IPS-20b (cell line): Measurements from ENCODE around the gene GRIFIN.

Source experiments
- H3K27ac ChIP-seq: one replicate; pipeline ENCODE4 v1.5.1; 2013; ENCODE audit warnings: low read length
- H3K27me3 ChIP-seq: 2 replicates; pipeline ENCODE4 v1.6.1; 2013; ENCODE audit warnings: mild to moderate bottlenecking, low read length, inconsistent platforms; ENCODE audit not compliant: insufficient read depth
- H3K36me3 ChIP-seq: 2 replicates; pipeline ENCODE4 v1.6.1; 2013; ENCODE audit warnings: low read depth, mild to moderate bottlenecking, inconsistent platforms, low read length, moderate library complexity; ENCODE audit not compliant: insufficient read depth
- H3K4me1 ChIP-seq: 2 replicates; pipeline ENCODE4 v1.6.1; 2013; ENCODE audit warnings: mild to moderate bottlenecking, control low read depth, inconsistent platforms, low read length, moderate library complexity; ENCODE audit not compliant: insufficient read depth
- H3K4me3 ChIP-seq: 2 replicates; pipeline ENCODE4 v1.5.1; 2013; ENCODE audit warnings: mild to moderate bottlenecking, low read length, inconsistent platforms
- H3K9ac ChIP-seq: 2 replicates; pipeline ENCODE4 v1.6.1; 2013; ENCODE audit warnings: low read depth, mild to moderate bottlenecking, inconsistent platforms, low read length, moderate library complexity
- H3K9me3 ChIP-seq: 2 replicates; pipeline ENCODE4 v1.6.1; 2013; ENCODE audit warnings: mild to moderate bottlenecking, low read depth, low read length, inconsistent platforms; ENCODE audit not compliant: insufficient read depth

Gene GRIFIN

GRCh38 chr7:2503056-2503941, 27.1 kb upstream of the GRIFIN start:
- Histone ChIP-seq H3K27me3 (no peaks in the 10 kb centered on the region), H3K4me1 (peaks cover 9% of the 10 kb centered on the region; the same call in 1 of the 2 replicates)

DNA sequence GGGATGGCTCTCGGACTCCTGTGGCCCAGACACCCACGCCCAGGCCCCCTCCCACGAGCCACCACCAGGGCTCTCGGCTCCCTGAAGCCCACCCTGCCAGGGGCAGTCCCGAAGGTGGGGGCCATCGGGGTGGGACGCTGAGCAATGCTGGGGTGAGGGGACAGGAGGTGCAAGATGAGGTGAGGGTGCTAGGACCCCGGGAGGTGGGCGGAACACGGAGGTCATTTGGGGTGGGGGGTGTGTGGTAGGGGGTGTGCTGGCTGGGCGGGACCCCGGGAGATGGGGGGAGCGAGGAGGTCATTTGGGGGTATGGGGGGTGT, 26.4 kb upstream of the GRIFIN start:
- H3K4me1 ChIP-seq, result peaks cover 13% of the 10 kb centered on the region; the same call in 1 of the 2 replicates
- H3K27me3 ChIP-seq, result no peaks in the 10 kb centered on the region
- H3K36me3 ChIP-seq, result no peaks in the 10 kb centered on the region
- no peak overlapping the region for H3K4me3 ChIP-seq
- H3K9me3 ChIP-seq, result no peaks in the 10 kb centered on the region
- no peak overlapping the region for H3K27ac ChIP-seq
- no peak overlapping the region for H3K9ac ChIP-seq

More at GRCh38 chr7:2503056-2503941, 27.1 kb upstream of the GRIFIN start:
- Histone ChIP-seq H3K4me3 (no peak overlapping the region), H3K27ac (no peak overlapping the region), H3K9me3 (no peaks in the 10 kb centered on the region), H3K36me3 (no peaks in the 10 kb centered on the region), H3K9ac (no peak overlapping the region)

DNA sequence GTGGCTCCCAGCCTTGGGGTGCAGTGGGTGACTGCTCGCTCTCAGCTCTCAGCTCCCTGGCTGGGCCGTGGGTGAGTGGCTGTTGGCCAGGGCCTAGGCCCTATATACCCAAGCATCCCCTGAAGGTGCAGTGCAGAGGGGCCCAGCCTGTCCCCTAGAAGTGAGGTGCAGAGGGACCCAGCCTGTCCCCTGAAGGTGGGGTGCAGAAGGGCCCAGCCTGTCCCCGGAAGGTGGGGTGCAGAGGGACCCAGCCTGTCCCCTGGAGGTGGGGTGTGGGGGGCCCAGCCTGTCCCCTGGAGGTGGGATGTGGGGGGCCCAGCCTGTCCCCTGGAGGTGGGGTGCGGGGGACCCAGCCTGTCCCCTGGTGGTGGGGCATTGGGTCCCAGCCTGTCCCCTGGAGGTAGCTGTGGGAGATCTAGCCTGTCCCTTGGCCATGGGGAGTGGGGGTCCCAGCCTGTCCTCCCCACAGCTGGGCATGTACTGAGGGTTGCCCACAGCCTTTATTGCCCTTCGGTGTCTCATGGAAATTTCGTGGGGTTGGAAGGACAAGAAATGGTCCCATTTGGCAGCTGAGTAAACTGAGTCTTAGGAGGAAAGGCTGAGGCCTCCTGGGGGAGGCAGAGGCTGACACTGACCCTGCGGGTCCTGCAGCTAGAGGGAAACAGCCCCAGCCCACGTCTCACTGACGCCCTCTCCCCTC, 25.9 kb upstream of the GRIFIN start:
- Histone ChIP-seq H3K9me3 (no peaks in the 10 kb centered on the region), H3K27me3 (no peaks in the 10 kb centered on the region), H3K9ac (no peak overlapping the region), H3K4me3 (no peak overlapping the region), H3K36me3 (no peaks in the 10 kb centered on the region), H3K27ac (no peak overlapping the region), H3K4me1 (peaks cover 13% of the 10 kb centered on the region; the same call in 1 of the 2 replicates)

DNA sequence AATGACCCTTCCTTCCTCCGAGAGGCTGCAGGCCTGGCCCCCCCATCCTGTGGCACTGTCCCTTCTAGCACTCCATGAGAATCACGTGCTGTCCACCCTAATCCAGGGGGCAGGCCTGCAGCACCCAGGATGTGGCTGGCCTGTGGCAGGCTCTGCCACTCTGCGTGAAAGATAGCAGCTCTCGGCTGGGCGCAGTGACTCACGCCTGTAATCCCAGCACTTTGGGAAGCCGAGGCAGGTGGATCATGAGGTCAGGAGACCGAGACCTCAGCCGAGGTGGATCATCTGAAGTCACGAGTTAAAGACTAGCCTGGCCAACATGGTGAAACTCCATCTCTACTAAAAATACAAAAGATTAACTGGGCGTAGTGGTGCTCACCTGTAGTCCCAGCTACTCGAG, 24.5 kb upstream of the GRIFIN start:
- Histone ChIP-seq H3K4me1 (peaks cover 13% of the 10 kb centered on the region; the same call in 1 of the 2 replicates), H3K27ac (no peak overlapping the region), H3K4me3 (no peak overlapping the region), H3K27me3 (no peaks in the 10 kb centered on the region), H3K36me3 (no peaks in the 10 kb centered on the region), H3K9me3 (no peaks in the 10 kb centered on the region), H3K9ac (no peak overlapping the region)

DNA sequence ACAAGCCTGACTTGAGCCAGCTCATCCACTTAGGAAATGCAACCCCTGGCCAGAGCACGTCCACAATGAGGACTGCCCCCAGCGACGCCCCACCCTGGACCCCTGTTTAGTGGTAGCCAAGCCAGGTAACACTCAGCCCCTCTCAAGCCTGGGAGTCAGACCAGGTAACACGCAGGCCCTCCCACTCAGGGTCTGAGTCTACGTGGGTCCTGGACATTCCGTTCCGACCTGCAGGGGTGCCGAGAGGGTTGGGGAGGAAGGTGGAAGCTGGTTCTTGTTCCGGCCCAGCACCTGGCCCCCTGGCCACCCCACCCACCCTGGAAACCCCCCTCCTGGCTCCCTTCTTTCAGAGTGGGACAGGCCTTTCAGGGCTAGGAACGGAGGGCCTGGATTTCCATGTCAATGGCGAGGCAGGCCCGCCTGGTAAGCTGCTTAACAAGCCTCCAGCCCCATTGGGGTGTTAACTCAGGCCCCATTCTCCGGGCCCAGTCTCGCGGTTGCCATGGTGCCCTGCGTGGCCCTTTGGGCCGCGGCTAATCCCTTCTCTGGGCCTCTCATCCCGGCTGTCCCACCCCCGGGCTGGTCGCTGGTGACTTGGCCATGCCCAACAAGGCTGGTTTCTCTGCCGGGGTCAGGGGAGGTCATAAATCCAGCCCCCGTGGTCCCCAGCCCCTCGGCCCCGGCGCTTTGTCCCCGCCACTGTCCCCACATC, 23.7 kb upstream of the GRIFIN start:
- H3K4me3 ChIP-seq, result no peak overlapping the region
- peaks cover 13% of the 10 kb centered on the region; the same call in 1 of the 2 replicates for H3K4me1 ChIP-seq
- H3K36me3 ChIP-seq, result no peaks in the 10 kb centered on the region
- H3K27me3 ChIP-seq, result no peaks in the 10 kb centered on the region
- no peaks in the 10 kb centered on the region for H3K9me3 ChIP-seq
- H3K9ac ChIP-seq, result peak overlapping the region; percentile 60; the same call in 1 of the 2 replicates
- no peak overlapping the region for H3K27ac ChIP-seq

- Histone ChIP-seq H3K4me3 (no peak overlapping the region), H3K27ac (peak overlapping the region; percentile 46), H3K9ac (peak overlapping the region; percentile 60; the same call in 1 of the 2 replicates), H3K4me1 (peaks cover 13% of the 10 kb centered on the region; the same call in 1 of the 2 replicates), H3K9me3 (no peaks in the 10 kb centered on the region), H3K27me3 (no peaks in the 10 kb centered on the region), H3K36me3 (no peaks in the 10 kb centered on the region)
These were observed 23.0 kb upstream of the GRIFIN start for GRCh38 chr7:2499181-2499580.

- Histone ChIP-seq H3K9ac (no peak overlapping the region), H3K4me3 (no peak overlapping the region), H3K36me3 (no peaks in the 10 kb centered on the region), H3K9me3 (no peaks in the 10 kb centered on the region), H3K4me1 (peaks cover 13% of the 10 kb centered on the region; the same call in 1 of the 2 replicates), H3K27me3 (no peaks in the 10 kb centered on the region), H3K27ac (no peak overlapping the region)
These were observed 22.5 kb upstream of the GRIFIN start for GRCh38 chr7:2498708-2499107.

GRCh38 chr7:2497500-2498336, 21.5 kb upstream of the GRIFIN start:
- H3K27ac ChIP-seq, result no peak overlapping the region
- no peak overlapping the region for H3K4me3 ChIP-seq
- H3K27me3 ChIP-seq, result no peaks in the 10 kb centered on the region
- H3K9ac ChIP-seq, result no peak overlapping the region
- H3K36me3 ChIP-seq, result no peaks in the 10 kb centered on the region
- peaks cover 13% of the 10 kb centered on the region; the same call in 1 of the 2 replicates for H3K4me1 ChIP-seq
- no peaks in the 10 kb centered on the region for H3K9me3 ChIP-seq

DNA sequence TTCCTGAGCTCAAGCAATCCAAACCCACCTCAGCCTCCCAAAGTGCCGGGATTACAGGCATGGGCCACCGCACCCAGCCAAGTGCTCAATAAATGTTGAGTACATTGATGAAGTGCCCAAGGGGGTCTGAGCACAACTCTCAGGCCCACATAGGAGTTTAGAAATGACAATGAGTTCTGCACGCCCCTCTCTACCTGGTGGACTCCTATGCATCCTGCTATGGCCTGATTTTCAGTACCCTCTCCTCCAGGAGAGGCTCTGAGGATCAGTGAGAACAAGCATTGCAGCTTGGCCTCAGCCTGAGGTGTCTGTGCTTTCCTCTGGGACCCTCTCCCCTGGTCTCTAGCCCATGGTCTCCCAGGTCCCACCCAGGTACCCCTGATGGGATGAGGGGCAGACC, 20.9 kb upstream of the GRIFIN start:
- peaks cover 13% of the 10 kb centered on the region; the same call in 1 of the 2 replicates for H3K4me1 ChIP-seq
- no peak overlapping the region for H3K27ac ChIP-seq
- no peak overlapping the region for H3K9ac ChIP-seq
- H3K27me3 ChIP-seq, result no peaks in the 10 kb centered on the region
- no peaks in the 10 kb centered on the region for H3K9me3 ChIP-seq
- no peaks in the 10 kb centered on the region for H3K36me3 ChIP-seq
- H3K4me3 ChIP-seq, result no peak overlapping the region

DNA sequence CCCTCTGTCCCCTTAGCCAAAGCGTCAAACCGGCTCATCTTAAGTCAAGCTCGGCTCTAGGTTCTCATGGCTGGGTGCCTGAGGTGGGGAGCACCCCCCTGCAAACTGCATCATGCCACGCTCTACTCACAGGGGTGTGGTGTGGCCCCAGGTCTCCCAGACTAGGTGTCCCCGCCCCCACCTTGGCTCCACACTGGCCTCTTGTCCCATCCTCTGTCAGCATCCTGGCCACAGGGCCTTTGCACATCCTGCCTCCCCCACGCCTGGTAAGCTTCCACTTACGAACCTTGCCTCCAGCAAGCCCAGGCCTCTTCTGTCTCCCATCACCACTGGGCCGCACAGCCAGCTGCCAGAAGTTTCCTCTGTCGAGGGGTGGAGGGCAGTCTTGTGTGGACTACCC, 20.2 kb upstream of the GRIFIN start:
- no peaks in the 10 kb centered on the region for H3K9me3 ChIP-seq
- H3K4me3 ChIP-seq, result no peak overlapping the region
- H3K27ac ChIP-seq, result no peak overlapping the region
- no peaks in the 10 kb centered on the region for H3K36me3 ChIP-seq
- peaks cover 13% of the 10 kb centered on the region; the same call in 1 of the 2 replicates for H3K4me1 ChIP-seq
- H3K9ac ChIP-seq, result no peak overlapping the region
- H3K27me3 ChIP-seq, result no peaks in the 10 kb centered on the region
